IPS DF 4.7 (cell line): Measurements from ENCODE around the gene PHF2.

Source experiments
- DNase-seq: peaks from one replicate; pipeline ENCODE4 v3.0.0-alpha.2; 2013; ENCODE audit warnings: low spot score; ENCODE audit errors: extremely low read depth

The PHF2 gene

GRCh38 chr9:93601063-93601462 is 24.7 kb downstream of the PHF2 start:
- no peak for DNase-seq

GRCh38 chr9:93601666-93602065 is 25.3 kb downstream of the PHF2 start:
- no peak for DNase-seq

GRCh38 chr9:93603011-93603410 is 26.6 kb downstream of the PHF2 start:
- DNase-seq, result no peak

- DNase-seq, result no peak
Observed at GRCh38 chr9:93603906-93604326, 27.5 kb downstream of the PHF2 start.

GRCh38 chr9:93606187-93606586 is 29.8 kb downstream of the PHF2 start:
- DNase-seq, result no peak

GRCh38 chr9:93610206-93610605 is 33.8 kb downstream of the PHF2 start:
- no peak for DNase-seq

- DNase-seq, result no peak
Observed at GRCh38 chr9:93612052-93612795, 35.8 kb downstream of the PHF2 start.

GRCh38 chr9:93612796-93613154 is 36.4 kb downstream of the PHF2 start:
- DNase-seq, result no peak

GRCh38 chr9:93613174-93613573 is 36.8 kb downstream of the PHF2 start:
- DNase-seq, result no peak

- no peak for DNase-seq
Observed at GRCh38 chr9:93613791-93614190, 37.4 kb downstream of the PHF2 start.

GRCh38 chr9:93614830-93615468 is 38.6 kb downstream of the PHF2 start:
- DNase-seq, result no peak

GRCh38 chr9:93616044-93616443 is 39.7 kb downstream of the PHF2 start:
- no peak for DNase-seq

GRCh38 chr9:93617273-93617672 is 40.9 kb downstream of the PHF2 start:
- no peak for DNase-seq

- DNase-seq, result no peak
Observed at GRCh38 chr9:93619272-93619775, 42.9 kb downstream of the PHF2 start.

- no peak for DNase-seq
Observed at GRCh38 chr9:93620041-93620506, 43.7 kb downstream of the PHF2 start.

GRCh38 chr9:93620881-93621820 is 44.8 kb downstream of the PHF2 start:
- no peak for DNase-seq

- no peak for DNase-seq
Observed at GRCh38 chr9:93621922-93622321, 45.5 kb downstream of the PHF2 start.

GRCh38 chr9:93622691-93623090 is 46.3 kb downstream of the PHF2 start:
- no peak for DNase-seq

GRCh38 chr9:93623753-93624152 is 47.4 kb downstream of the PHF2 start:
- DNase-seq, result no peak

GRCh38 chr9:93624431-93624834 is 48.0 kb downstream of the PHF2 start:
- DNase-seq, result no peak

GRCh38 chr9:93624977-93625376 is 48.6 kb downstream of the PHF2 start:
- no peak for DNase-seq

GRCh38 chr9:93629920-93630319 is 53.5 kb downstream of the PHF2 start:
- DNase-seq, result no peak
